Natural killer cell (primary cell): ENCODE data around the gene BPIFA3. TPM values are rescaled to one million over a fixed set of nuclear protein-coding genes. Genes with fewer than 3 reads are reported as not detected.

Experiments used
- ATAC-seq, 3 donors: fragments of 150-1000 bp in 2 of 3; fragments of 200-7000 bp in 1 of 3; cut with Tn5 transposase; 1 replicate in 1 of 3; 2 replicates in 2 of 3; pipeline ENCODE4 v1.10.0; 2021; ENCODE audit warnings: mild to moderate bottlenecking in 2 of 3, moderate library complexity in 2 of 3
- DNase-seq, 2 donors: peaks; one replicate each; pipeline versions ENCODE4 v3.0.0 to v3.0.0-alpha.2; 2013 to 2021; ENCODE audit warnings: mixed read lengths in 1 of 2
- H3K27ac ChIP-seq: one replicate; pipeline ENCODE4 v1.5.1; 2013; ENCODE audit warnings: mild to moderate bottlenecking, low read length
- H3K27me3 ChIP-seq: one replicate; pipeline ENCODE4 v1.6.1; 2013; ENCODE audit warnings: low read length; ENCODE audit not compliant: control insufficient read depth, insufficient read depth
- H3K36me3 ChIP-seq: one replicate; pipeline ENCODE4 v1.6.1; 2013; ENCODE audit warnings: low read length; ENCODE audit not compliant: control insufficient read depth, insufficient read depth
- H3K4me1 ChIP-seq: one replicate; pipeline ENCODE4 v1.6.1; 2013; ENCODE audit warnings: low read length; ENCODE audit not compliant: control insufficient read depth, insufficient read depth
- H3K4me3 ChIP-seq: one replicate; pipeline ENCODE4 v1.5.1; 2013; ENCODE audit warnings: low read length
- H3K9me3 ChIP-seq: one replicate; pipeline ENCODE4 v1.6.1; 2013; ENCODE audit warnings: low read length; ENCODE audit not compliant: control insufficient read depth, insufficient read depth
- H3K27ac Mint-ChIP-seq, 2 donors: one replicate each; pipeline ENCODE4 v1.8.0; 2022; ENCODE audit warnings: mild to moderate bottlenecking in 2 of 2, mixed read lengths in 2 of 2, moderate library complexity in 1 of 2
- H3K27me3 Mint-ChIP-seq, 2 donors: one replicate each; pipeline ENCODE4 v1.8.0; 2022; ENCODE audit warnings: low read depth in 2 of 2, mixed read lengths in 2 of 2
- H3K36me3 Mint-ChIP-seq: one replicate; pipeline ENCODE4 v1.8.0; 2022; ENCODE audit warnings: mixed read lengths
- H3K4me1 Mint-ChIP-seq, 2 donors: one replicate each; pipeline ENCODE4 v1.8.0; 2022; ENCODE audit warnings: mixed read lengths in 2 of 2
- H3K4me3 Mint-ChIP-seq: one replicate; pipeline ENCODE4 v1.8.0; 2022; ENCODE audit warnings: mild to moderate bottlenecking, moderate library complexity, mixed read lengths
- H3K9me3 Mint-ChIP-seq, 2 donors: one replicate each; pipeline ENCODE4 v1.8.0; 2022; ENCODE audit warnings: mixed read lengths in 2 of 2
- CTCF ChIP-seq: fragments of 200-600 bp; IDR thresholded peaks from one replicate; pipeline ENCODE4 v1.8.0; 2022; ENCODE audit warnings: antibody characterized with exemption
- whole genome bisulfite sequencing: methylation state at CpG from one replicate; pipeline ENCODE4 v1.1.7; 2013; ENCODE audit warnings: missing lambda C conversion rate; ENCODE audit not compliant: insufficient coverage; 5-methylcytosine and 5-hydroxymethylcytosine counted together
- intact Hi-C: fragments of 100-400 bp; cut with micrococcal nuclease; formaldehyde crosslinking; loops from one replicate; pipeline ENCODE4 v1.14.2; 2022
- total RNA-seq, 4 donors: library from RNA; stranded (reverse); fragments of 120-200 nt in 1 of 4; gene quantifications; one replicate each; pipeline versions ENCODE4 v1.2.3 to v1.2.4, GENCODE V29; 2013 to 2022

The BPIFA3 gene
- total RNA-seq, 3 donors from 2014 or later (not counting 1 experiment from before 2014, with no cell fraction given), result not detected

GRCh38 chr20:33209789-33210188 is 7.4 kb upstream of the BPIFA3 start:
- no peaks in the 10 kb centered on the region for H3K9me3 Mint-ChIP-seq
- Histone ChIP-seq H3K4me3 (no peak overlapping the region), H3K4me1 (no peaks in the 10 kb centered on the region), H3K27ac (no peak overlapping the region), H3K36me3 (no peaks in the 10 kb centered on the region), H3K27me3 (peaks cover 3% of the 10 kb centered on the region), H3K9me3 (no peaks in the 10 kb centered on the region)
- H3K36me3 Mint-ChIP-seq, result no peaks in the 10 kb centered on the region
- no peak for TF ChIP-seq CTCF
- no peaks in the 10 kb centered on the region for H3K4me1 Mint-ChIP-seq
- intact Hi-C loops, result no loop called here
- WGBS, result 13% methylated on average over 13 of the region's 13 CpGs
- peak in 1 of 2 donors; percentile 58 for DNase-seq
- no peak for ATAC-seq
- no peak overlapping the region for H3K4me3 Mint-ChIP-seq
- H3K27me3 Mint-ChIP-seq, result peaks cover 36 to 55% of the 10 kb centered on the region in 2 donors
- no peak overlapping the region for H3K27ac Mint-ChIP-seq

- no peak overlapping the region for H3K4me3 ChIP-seq
- intact Hi-C loops, result no loop called here
- no peaks in the 10 kb centered on the region for H3K36me3 ChIP-seq
- no peak for DNase-seq
- H3K27ac ChIP-seq, result no peak overlapping the region
- no peak for ATAC-seq
- H3K4me1 ChIP-seq, result no peaks in the 10 kb centered on the region
- 19% methylated on average over 1 of the region's 1 CpG for WGBS
- TF ChIP-seq CTCF, result no peak
- peaks cover 3% of the 10 kb centered on the region for H3K27me3 ChIP-seq
- H3K9me3 Mint-ChIP-seq, result no peaks in the 10 kb centered on the region
- H3K36me3 Mint-ChIP-seq, result no peaks in the 10 kb centered on the region
- H3K9me3 ChIP-seq, result no peaks in the 10 kb centered on the region
- no peak overlapping the region for H3K27ac Mint-ChIP-seq
- no peaks in the 10 kb centered on the region for H3K4me1 Mint-ChIP-seq
- H3K27me3 Mint-ChIP-seq, result peaks cover 35 to 56% of the 10 kb centered on the region in 2 donors
- no peak overlapping the region for H3K4me3 Mint-ChIP-seq
These were observed 6.8 kb upstream of the BPIFA3 start for GRCh38 chr20:33210371-33210770.

- Mint-ChIP-seq H3K27me3 (peaks cover 40 to 60% of the 10 kb centered on the region in 2 donors), H3K4me1 (no peaks in the 10 kb centered on the region), H3K9me3 (no peaks in the 10 kb centered on the region), H3K4me3 (no peak overlapping the region), H3K36me3 (no peaks in the 10 kb centered on the region), H3K27ac (no peak overlapping the region)
- Histone ChIP-seq H3K27me3 (peaks cover 3% of the 10 kb centered on the region), H3K27ac (no peak overlapping the region), H3K9me3 (no peaks in the 10 kb centered on the region), H3K4me1 (no peaks in the 10 kb centered on the region), H3K4me3 (no peak overlapping the region), H3K36me3 (no peaks in the 10 kb centered on the region)
- WGBS, result 32% methylated on average over 5 of the region's 5 CpGs
- intact Hi-C loops, result no loop called here
- peak in 1 of 2 donors; percentile 51 for DNase-seq
- TF ChIP-seq CTCF, result no peak
- ATAC-seq, result no peak
These were observed 5.2 kb upstream of the BPIFA3 start for GRCh38 chr20:33211817-33212424.

- DNase-seq (no peak), ATAC-seq (no peak)
- no peak overlapping the region for H3K27ac Mint-ChIP-seq
- WGBS, result 91% methylated on average over 3 of the region's 4 CpGs
- intact Hi-C loops, result no loop called here
- Histone ChIP-seq H3K9me3 (no peaks in the 10 kb centered on the region), H3K4me1 (peaks cover 7% of the 10 kb centered on the region), H3K4me3 (no peak overlapping the region), H3K27me3 (no peaks in the 10 kb centered on the region), H3K36me3 (no peaks in the 10 kb centered on the region), H3K27ac (no peak overlapping the region)
- no peaks in the 10 kb centered on the region for H3K36me3 Mint-ChIP-seq
- peaks cover 12 to 26% of the 10 kb centered on the region in 2 donors for H3K27me3 Mint-ChIP-seq
- no peak for TF ChIP-seq CTCF
- no peak overlapping the region for H3K4me3 Mint-ChIP-seq
- H3K4me1 Mint-ChIP-seq, result peaks cover under 1 to 2% of the 10 kb centered on the region in 2 donors
- H3K9me3 Mint-ChIP-seq, result no peaks in the 10 kb centered on the region
These were observed 7.2 kb downstream of the BPIFA3 start for GRCh38 chr20:33224399-33224798.
